ENCODE results near the gene PAM. TPM values are rescaled to one million over a fixed set of nuclear protein-coding genes. Genes with fewer than 3 reads are reported as not detected.

The PAM gene
- total RNA-seq: 205 and 318 TPM in 2 replicates

DNA sequence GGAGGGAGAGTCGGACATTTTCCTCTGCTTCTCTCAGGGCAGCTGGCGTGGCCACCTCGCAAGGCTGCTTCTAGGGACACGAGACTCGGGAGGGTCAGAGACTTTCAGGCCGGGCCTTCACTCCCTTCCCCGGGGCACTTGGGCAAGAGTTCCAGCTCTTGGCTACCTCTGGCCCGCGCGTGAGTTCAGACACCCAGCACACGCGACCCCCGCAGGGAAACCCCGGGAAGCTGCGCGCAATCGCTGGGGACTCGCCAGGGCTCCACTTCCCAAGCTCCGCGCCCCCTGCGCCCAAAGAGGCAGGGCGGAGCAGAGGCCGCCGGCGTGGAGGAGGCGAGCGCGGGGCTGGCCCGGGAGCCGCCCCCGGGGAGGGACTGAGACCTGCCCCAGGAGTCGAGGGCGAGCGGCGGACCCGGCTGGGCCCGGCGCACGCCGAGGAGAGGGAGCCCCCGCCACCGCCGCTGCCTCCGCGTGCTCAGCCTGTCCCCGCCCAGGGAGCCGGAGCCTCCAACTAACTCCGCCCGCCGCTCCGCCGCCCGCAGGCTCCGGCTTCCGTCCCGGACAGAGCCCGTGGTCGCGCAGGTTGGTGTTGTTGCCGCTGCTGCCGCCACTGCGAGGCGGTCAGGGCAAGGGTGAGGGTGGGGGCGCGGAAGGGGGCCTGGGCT, at the start of gene PAM:
Gene PAM, plus strand, starts transcription at position 539 of the 665 bp plus-strand sequence. CDS start 110,891 bp downstream, outside the sequence.
- peak; percentile 40 to 86 for DNase-seq (ENCODE audit: low read depth in 2 of 2)

DNA sequence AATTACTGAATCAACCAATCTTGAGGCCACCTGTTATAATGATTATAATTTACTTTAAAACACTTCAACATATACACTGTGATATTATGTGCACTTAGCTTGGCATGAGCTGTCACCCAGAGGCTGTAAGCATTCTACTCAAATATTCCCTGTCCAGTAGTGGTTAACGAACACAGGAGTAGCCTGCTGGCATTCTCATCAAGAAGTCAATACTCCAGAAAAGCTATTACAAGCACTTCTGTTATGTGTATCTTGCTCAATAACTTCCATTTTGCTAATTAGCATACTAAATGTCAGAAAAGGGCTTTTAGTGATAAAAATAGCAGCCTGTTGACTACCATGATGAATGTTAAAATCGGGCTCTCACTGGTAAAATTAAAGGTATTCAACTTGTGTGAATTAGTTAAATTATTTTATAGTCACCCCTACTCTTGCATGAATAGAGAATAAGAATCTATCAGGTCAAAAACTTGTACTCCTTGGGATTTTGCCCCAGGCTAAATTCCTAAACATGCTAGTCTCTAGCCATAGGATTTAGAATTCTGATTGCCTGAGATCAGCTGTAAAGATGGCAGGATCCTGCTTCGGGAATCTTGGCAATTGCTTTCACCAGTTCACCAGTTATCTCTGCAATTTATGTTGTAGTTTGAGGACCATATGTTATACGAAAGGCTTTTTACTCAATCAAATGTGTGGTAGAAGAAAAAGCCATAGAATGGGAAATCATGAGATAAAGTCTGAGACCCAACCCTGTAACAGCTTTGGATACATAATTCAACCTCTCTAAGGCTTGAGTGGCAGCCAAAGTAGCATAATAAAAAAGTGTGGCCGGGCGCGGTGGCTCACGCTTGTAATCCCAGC, 43.4 kb upstream of the PAM start:
- no peak for DNase-seq (ENCODE audit: low read depth in 2 of 2)

DNA sequence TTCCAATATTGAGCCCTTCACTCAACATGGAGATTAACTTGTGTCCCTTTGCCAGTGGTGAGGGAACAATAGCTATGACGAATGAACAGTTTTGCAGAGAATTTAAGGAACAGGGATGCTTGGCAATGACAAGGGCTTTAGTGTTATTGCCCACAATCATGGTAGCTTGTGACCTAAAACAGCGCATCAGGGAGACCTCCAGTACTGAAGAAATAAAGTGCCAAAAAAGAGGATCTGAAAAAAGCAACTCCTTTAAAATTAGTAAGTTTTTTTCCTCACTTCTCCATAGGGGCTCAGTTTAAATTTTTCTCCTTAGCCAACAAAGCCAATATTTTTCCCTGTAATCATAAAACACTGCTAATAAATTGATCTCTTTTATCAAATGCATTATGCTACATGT, 41.8 kb upstream of the PAM start:
- DNase-seq (ENCODE audit: low read depth in 2 of 2): no peak

DNA sequence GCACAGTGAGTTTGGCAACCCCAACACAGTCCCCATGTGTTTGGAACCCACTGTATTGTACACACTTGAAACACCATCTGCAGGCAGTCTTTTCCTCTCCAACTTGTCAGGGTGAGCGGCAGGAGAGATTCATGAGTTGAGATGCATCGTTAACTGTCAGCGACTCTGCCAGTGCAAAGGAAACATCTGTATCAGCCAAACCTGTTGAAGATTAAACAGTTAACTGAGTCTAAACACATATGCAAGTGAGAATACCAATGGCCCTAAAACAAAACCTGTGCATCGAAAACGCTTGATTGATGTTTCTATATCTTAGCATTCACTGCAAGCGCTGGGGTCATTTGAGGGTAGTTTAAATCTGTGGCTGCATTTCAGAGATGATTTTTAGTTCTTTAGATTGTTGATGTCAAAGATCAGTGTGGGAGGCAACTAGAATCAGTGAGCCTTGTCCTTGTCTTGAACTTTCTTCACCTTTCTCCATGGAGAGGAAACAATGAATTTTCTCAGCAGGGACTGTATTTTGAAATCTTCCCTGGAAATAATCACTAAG, 41.3 kb upstream of the PAM start:
- no peak for DNase-seq (ENCODE audit: low read depth in 2 of 2)

DNA sequence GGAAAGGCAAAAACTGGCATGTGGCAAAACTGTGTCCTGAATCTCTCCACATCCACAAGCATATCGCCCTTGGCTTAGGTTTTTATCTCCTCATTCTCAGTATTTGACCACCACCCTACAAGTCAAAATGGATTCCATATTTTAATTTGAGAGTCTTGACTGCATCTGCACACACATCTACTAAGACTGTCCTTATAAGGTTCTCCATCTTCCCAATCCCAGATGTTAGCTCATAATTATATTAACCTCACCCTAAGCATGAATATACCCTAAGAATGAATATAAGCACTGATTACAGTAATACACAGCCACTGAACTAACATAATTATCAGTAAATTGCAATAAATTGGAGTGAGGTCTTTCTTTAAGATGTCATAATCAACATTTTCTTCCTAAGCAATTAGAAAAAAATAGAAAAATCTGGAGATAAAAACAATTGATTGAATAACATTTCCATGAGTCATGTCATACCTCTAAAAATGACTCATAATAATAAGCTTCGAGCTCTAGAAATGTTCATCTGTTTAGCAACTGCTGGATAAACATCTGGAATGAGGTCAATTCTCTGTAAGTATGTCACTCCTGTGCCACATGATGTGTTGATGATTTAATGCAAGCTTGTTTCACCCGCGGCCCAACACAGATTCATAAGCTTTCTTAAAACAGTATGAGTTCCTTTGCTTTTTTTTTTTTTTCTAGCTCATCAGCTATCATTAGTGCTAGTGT, 39.9 kb upstream of the PAM start:
- peak; percentile 66 to 86 for DNase-seq (ENCODE audit: low read depth in 2 of 2)

DNA sequence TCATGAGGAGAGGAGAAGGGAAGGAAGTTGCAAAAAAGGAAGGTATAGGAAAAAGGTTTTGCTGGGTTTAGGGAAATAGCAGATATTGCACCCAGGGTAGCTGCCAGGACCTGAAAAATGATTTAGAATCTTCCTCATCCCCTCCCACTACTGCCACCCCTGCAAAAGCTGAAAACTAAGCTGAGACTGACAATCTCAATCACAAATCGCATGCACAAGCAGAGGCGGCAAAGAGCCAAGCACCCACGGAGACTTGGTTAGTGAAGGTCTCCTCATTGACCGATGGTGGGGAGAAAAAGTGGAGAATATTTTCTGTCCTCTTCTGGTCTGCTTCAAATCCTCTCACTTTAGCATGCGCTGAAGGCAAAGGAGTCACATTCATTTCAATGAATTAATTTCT, 39.1 kb upstream of the PAM start:
- DNase-seq (ENCODE audit: low read depth in 2 of 2): no peak

DNA sequence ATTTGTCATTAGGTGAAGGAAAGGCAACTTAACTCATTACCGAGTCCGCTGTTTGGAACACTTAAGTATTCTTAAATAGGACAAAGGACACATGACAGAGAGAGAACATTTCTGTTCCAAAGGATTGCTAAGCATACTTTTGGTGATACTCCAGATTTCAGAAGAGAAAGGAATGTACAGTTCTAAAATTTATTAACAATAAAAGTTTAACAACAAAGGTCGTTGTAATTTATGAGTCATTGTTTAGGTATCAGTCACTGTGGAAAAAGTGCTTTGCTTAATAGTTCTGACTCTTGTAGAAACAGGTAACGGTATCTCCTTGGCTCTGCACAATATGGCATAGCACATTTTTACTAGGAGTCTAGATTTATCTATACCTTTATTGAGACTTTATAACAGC, 36.3 kb upstream of the PAM start:
- peak in 1 of 2 donors; percentile 41 for DNase-seq (ENCODE audit: low read depth in 2 of 2)

DNA sequence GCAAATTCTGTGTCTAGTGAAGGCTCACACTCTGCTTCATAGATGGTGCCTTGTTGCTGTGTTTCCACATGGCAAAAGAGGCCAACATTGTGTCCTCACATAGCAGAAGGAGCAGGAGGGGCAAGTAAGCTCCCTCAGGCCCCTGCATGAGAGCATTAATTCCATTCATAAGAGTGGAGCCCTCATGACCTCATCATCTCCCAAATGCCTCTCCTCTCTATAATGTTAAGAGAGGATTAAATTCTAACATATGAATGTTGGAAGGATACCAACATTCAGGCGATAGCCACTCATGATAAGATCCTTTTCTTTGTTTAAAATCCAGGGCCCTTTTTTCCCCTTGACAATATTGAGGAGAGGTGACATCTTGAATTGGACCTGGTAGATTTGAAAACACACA, 35.2 kb upstream of the PAM start:
- no peak for DNase-seq (ENCODE audit: low read depth in 2 of 2)

DNA sequence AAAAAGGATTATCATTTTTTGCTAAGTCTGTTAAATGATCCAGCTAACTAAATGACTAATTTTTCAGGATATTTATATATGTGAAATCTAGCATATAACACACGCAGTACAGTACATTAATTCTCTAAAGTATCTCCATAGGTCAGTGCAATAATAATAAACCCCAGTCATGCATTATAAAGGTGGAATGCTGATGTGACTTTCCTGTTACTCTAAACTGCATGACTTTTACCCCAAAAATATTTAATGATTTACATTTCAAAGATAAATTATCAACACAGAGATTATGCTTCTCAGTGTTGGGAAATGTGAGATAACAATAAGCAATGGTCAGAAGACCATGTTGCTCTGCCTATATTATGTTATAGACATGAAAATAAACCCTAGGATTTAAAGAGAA, 34.1 kb upstream of the PAM start:
- DNase-seq (ENCODE audit: low read depth in 2 of 2): no peak

DNA sequence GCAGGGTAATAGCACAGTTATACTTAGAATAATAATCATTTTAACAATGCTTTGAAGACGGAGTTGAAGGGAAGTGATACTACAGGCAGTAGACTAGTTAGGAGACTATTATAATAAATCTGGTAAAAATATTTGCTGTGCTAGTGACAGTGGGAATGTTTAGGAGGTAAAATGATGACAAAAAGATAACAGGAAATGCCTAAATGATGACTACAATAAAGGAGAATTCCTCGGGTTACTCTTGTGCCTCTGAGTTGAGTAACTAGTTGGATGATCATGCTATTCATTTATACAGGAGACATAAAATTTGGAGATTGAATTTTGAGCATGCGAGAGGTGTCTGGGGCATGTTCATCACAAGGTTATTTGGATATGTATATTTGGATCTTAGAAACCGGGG, 32.2 kb upstream of the PAM start:
- peak in 1 of 2 donors; percentile 49 for DNase-seq (ENCODE audit: low read depth in 2 of 2)

DNA sequence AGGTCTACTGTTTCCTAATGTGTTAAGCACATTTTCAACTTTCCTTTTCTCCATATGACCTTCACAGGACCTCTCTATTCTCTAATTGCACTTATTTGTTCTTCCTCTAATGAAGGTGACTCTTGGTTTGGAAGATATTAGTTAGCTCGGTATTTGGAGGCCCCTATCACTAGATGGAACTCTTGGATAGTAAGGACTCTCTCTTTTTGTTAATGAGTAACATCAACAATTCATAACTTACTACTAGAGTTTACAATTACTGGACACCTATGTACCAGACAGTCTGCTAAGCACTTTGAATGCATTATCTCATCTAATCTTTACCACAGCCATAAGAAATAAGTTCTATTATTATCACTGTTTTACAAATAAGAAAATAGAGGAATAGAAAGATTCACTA, 23.4 kb upstream of the PAM start:
- DNase-seq (ENCODE audit: low read depth in 2 of 2): no peak

DNA sequence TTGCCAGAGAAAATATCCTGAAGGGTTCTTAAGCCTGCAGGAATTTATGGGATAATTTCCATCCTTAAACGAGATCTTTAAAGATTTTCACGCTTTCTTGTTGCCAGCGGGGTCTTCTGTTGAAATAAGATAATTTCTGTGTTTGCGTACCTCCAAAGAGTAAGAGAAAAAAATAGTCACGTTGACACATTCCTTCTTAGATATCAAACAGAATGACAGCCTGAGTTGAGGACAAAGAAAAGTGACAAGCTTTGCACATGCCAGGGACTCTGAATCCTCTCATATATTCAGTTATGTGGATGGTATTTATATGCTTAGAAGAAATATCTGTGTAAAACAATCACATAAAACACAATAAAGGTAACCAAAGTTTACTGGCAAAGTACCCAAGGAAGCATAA, 21.6 kb upstream of the PAM start:
- no peak for DNase-seq (ENCODE audit: low read depth in 2 of 2)

DNA sequence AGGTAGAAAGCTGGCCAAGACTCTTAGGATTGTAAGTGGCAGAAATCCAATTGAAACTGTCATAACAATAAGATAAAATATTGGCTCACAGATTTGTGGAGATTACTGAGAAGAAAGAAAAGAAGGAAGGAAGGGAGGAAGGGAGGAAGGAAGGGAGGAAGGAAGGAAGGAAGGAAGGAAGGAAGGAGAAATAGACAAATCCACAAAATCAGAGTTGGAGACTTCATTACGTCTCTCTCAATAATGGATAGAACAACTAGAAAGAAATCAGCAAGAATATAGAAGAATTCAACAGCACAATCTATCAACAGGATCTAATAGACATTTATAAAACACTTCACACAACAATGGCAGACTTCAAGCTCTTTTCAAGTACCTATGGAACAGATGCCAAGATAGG, 17.9 kb upstream of the PAM start:
- no peak for DNase-seq (ENCODE audit: low read depth in 2 of 2)

DNA sequence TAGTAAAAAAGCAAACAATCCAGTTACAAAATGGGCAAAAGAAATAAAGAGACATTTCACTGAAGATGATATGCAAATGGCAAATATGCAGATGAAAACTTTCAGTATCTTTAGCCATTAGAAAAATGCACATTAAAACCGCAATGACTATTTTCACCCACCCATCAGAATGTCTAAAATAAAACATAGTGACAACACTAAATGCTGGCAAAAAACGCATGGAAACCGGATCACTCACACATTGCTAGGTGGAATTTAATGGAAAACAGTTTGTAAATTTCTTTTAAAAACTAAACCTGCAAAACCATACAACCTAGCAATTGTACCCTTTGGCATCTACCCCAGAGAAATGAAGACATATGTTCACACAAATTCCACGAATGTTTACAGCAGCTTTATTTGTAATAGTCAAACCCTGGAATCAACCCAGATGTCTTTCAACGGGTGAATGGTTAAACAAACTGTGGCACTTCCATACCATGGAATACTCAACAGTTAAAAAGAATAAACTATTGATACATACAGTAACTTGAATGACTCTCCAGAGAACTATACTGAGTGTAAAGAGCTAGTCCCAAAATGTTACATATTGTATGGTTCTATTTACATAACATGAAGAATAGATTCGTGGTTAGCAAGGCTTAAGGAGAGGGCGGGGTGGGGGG, 17.2 kb upstream of the PAM start:
- DNase-seq (ENCODE audit: low read depth in 2 of 2): peak in 1 of 2 donors; percentile 61

DNA sequence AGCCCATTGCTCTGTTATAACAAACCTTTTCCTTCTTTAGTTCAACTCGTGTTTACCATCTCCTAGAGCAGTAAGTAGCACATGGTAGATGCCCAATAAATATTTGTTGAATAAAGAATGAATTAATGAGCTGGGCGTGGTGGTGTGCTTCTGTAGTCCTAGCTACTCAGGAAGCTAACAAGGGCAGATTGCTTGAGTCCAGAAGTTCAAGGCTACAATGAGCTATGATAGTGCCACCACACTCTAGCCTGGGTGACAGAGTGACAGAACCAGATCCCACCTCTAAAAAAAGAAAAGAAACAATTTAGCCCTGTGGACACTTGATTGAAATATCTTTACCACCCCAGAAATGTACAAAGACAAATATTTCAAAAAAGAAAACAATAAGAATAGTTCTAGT, 14.6 kb upstream of the PAM start:
- DNase-seq (ENCODE audit: low read depth in 2 of 2): no peak

DNA sequence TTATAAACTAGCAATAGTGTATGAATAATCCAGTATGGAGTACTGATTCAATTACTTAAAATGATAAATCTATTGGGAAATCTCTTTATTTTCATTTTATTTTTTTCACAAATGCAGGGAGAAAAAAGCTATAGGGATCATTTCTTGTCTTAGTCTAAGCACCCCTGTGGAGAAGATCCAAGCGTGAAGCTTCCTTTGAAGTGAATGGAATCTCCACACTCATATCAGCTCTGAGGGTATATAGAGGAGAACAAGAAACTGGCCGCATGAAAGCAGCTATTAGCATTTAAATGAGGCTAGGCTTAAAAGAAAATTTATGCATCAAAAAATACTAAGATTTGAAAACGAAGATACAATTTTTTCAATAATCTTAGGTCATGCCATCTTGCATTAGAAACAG, 12.9 kb upstream of the PAM start:
- DNase-seq (ENCODE audit: low read depth in 2 of 2): no peak

DNA sequence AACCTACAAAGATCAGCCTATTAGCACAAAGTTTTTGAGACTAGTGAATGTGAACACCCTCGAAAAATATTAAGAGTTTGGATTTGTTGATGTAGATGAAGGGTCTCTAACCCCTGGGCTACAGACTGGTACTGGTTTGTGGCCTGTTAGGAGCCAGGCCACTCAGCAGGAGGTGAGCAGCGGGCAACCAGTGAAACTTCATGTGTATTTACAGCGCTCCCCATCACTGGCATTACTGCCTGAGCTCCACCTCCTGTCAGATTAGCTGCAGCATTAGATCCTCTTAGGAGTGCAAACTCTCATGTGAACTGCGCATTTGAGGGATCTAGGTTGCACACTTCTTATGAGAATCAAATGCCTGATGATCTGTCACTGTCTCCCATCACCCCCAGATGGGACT, 11.2 kb upstream of the PAM start:
- DNase-seq (ENCODE audit: low read depth in 2 of 2): no peak

DNA sequence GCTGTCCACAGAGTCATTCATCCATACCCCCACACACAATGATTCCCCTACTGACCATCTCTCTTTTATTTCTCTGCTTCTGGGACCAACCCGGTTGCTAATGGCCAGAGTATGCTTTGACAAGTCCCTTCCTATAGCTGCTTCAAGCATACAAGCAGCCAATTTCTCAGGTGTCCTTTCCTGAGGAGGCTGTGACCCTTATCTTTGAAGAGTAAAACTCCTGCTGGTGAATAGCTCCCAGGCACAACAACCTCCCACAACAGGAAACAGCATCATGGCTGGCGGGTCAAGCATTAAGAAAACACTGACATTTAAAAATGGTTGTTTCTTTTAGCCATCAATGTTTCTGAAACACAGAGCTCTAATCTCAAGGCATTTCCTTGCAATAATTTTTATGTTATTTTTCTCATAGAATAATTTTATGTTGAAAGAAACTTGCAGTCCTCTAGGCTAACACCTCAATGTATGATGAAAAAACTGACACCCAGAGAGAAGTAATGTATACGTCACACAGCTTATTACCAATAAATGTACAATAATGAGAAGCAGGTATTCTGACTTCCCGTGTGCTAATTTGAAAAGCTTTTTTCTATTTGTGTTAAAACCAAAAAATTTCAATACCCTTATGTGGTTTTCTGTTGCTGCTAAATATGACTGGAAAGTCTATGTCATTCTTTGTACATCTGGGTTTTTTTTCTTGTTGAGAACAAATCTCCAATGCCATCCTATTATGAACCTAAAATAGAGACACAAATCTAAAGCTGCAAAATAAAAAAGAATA, 7.5 kb upstream of the PAM start:
- no peak for DNase-seq (ENCODE audit: low read depth in 2 of 2)

DNA sequence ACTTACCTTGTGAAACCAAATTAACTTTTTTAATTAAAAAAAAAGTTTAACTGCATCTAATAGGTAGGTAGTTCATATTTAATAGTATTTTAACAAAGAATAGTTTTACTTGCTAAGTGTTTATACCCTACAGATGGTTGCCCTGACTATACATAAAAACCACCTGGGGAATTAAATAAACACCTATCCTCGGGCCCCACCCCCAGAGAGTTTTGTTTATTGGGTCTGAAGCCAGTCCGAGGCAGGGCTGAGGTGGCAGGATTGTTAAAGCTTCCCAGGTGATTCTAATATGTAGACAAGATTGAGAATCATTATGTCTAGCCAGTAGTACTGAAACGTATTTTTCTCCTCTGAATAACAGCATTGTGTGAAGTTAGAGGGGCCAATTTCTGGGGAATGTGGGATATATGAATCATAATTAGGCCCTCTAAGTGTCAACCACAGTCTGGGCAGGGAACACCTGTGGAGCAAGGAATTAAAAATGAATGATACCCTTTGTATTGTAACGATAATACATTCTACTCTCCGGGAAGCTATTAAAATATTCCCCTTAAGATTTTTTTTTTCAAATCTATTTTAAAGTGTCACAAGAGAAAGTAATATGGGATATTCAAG, 5.6 kb upstream of the PAM start:
- no peak for DNase-seq (ENCODE audit: low read depth in 2 of 2)

DNA sequence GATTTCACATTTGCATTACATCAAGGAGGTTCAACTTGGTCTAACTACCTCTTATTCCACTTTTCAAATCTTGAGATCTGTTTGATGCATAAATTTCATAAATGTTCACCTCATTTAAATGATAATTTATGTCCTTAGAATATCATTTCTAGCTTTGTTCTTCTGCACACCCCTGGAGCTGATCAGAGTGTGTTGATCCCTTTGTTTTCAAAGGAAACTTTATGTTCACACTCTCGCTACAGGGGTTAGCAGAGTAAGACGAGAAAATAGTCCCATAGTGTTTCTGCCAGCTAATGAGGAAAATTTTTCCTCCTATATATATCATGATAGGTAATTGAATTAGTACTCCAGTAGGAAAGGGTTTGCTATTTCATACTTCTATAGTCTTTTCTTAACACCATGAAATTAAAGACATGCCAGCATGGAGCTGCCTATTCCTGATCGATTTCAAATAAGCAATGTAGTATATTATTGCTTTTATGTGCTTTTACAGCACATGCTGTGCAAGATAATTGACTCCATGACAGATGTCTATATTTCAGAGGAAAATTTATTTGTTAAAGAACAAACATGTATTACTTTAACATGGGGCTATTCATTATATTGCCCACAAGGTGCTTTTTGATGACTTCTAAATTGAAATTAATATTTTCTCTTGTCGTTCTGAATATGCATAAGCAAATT, 4.8 kb upstream of the PAM start:
- DNase-seq (ENCODE audit: low read depth in 2 of 2): no peak

All from dermis microvascular lymphatic vessel endothelial cell (primary cell).